ENCODE measurements around the gene MKRN2. TPM values are rescaled to one million over a fixed set of nuclear protein-coding genes. Genes with fewer than 3 reads are reported as not detected.

MKRN2 gene, protein sequence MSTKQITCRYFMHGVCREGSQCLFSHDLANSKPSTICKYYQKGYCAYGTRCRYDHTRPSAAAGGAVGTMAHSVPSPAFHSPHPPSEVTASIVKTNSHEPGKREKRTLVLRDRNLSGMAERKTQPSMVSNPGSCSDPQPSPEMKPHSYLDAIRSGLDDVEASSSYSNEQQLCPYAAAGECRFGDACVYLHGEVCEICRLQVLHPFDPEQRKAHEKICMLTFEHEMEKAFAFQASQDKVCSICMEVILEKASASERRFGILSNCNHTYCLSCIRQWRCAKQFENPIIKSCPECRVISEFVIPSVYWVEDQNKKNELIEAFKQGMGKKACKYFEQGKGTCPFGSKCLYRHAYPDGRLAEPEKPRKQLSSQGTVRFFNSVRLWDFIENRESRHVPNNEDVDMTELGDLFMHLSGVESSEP
- total RNA-seq: 22.2 and 22.3 TPM in 2 replicates

DNA sequence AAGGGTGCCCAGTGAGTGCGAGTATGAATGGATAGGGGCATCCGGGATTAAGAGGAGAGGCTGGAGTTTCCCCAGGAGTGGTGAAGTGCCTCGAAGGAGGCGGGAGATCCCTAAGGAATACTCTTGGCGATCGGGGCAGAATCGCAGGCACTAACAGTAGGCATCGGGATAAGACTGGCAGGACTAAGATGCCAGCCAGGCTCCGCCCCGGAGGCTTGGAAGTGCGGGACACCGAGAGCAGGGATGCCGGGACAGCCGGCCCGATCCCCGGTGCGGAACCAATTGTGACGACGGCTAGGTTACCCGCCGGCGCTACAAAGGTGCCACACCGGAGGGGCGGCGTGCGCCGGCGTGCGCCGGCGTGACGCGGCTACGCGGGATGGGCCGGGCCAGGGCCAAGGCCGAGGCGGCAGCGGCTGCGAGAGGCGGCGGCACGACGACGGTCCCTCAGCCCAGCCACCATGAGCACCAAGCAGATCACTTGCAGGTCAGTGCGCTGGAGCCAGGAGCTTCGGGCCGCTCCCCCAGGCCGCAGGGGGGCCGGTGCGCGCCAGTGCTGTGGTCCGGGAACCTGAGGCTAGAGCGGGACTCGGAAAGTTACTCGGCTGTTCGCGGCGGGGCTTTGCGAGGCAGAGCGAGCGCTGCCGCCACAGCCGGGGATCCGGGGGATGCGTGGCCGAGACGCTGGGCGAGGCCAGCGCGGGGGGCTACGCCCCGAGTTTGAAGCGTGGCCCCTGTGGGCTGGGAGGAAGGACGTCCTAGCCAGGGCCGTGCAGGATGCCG, at the start of gene MKRN2:
Gene MKRN2, plus strand, starts transcription at position 398 of the 783 bp plus-strand sequence. Its CDS starts 64 bp downstream, at position 462.
- peak; percentile 96 for ATAC-seq (ENCODE audit: low read depth)
- no peak for TF ChIP-seq CTCF (IDR thresholded peaks at IDR 0.05)
- DNase-seq: peak; percentile 85
- intact Hi-C loops (cut with micrococcal nuclease): loop anchor here (1.0 to 5.0 kb wide), 6 partner anchors 73 to 1875 kb away; partner anchors contain the start of genes LSM3, RAF1, RPL32 and TSEN2
- H3K27me3 Mint-ChIP-seq: peaks cover 9% of the 10 kb centered on the region
- H3K9me3 Mint-ChIP-seq: no peaks in the 10 kb centered on the region
- H3K4me1 Mint-ChIP-seq: peaks cover 62% of the 10 kb centered on the region
- CTCF ChIA-PET: interaction anchor here (0.7 kb wide), 1 partner anchor 710 kb away, joined by 3 read pairs; the partner anchor contains the start of gene TAMM41
- POLR2A ChIA-PET: interaction anchor here (1.2 to 1.8 kb wide), 3 partner anchors 72 to 285 kb away, joined by 3 to 6 read pairs (median 4); partner anchors contain the start of genes RPL32 and TSEN2
- peak within 1 kb of the TSS; percentile 89 for H3K4me3 Mint-ChIP-seq
- peaks cover 5% of the 10 kb centered on the region for H3K36me3 Mint-ChIP-seq (ENCODE audit: low read depth)
- H3K27ac Mint-ChIP-seq: peak within 1 kb of the TSS; percentile 62

GRCh38 chr3:12507591-12508281, 49.2 kb upstream of the MKRN2 start:
- ChIA-PET CTCF (no interaction called here), POLR2A (no interaction called here)
- no peak overlapping the region for H3K27ac Mint-ChIP-seq

GRCh38 chr3:12508291-12508700, 48.6 kb upstream of the MKRN2 start:
- no peak for ATAC-seq (ENCODE audit: low read depth)
- H3K4me3 Mint-ChIP-seq: no peak overlapping the region
- intact Hi-C loops (cut with micrococcal nuclease): no loop called here
- no peaks in the 10 kb centered on the region for H3K27me3 Mint-ChIP-seq
- H3K4me1 Mint-ChIP-seq: no peaks in the 10 kb centered on the region
- ChIA-PET CTCF (no interaction called here), POLR2A (no interaction called here)
- H3K27ac Mint-ChIP-seq: no peak overlapping the region
- no peak for DNase-seq
- peaks cover 64% of the 10 kb centered on the region for H3K36me3 Mint-ChIP-seq (ENCODE audit: low read depth)
- no peaks in the 10 kb centered on the region for H3K9me3 Mint-ChIP-seq
- TF ChIP-seq CTCF (IDR thresholded peaks at IDR 0.05): no peak

More at GRCh38 chr3:12507591-12508281, 49.2 kb upstream of the MKRN2 start:
- DNase-seq (no peak), ATAC-seq (ENCODE audit: low read depth) (no peak)
- Mint-ChIP-seq H3K36me3 (ENCODE audit: low read depth) (peaks cover 69% of the 10 kb centered on the region), H3K27me3 (no peaks in the 10 kb centered on the region), H3K4me1 (no peaks in the 10 kb centered on the region), H3K4me3 (no peak overlapping the region), H3K9me3 (no peaks in the 10 kb centered on the region)
- no peak for TF ChIP-seq CTCF (IDR thresholded peaks at IDR 0.05)
- intact Hi-C loops (cut with micrococcal nuclease): no loop called here

DNA sequence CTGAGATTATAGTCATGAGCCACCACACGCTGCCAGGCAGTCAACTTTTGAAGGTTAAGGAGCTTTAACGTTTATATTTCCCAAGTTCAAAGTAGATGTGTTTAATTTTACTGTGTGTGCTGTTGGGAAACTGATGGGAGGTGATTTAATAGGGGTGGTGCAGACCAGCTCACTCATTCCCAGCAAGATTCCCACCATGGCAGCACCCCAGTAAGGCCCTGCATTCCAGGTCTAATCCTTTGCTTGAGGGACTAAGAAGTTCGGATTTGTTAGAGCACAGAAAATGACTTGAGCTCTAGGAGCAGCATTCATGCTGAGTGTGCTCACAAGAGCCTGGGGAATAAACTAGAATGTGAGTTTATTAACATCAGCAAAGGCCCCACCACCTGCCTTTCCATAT, 47.4 kb upstream of the MKRN2 start:
- Mint-ChIP-seq H3K4me1 (no peaks in the 10 kb centered on the region), H3K27ac (no peak overlapping the region), H3K27me3 (no peaks in the 10 kb centered on the region), H3K9me3 (no peaks in the 10 kb centered on the region), H3K36me3 (ENCODE audit: low read depth) (peaks cover 57% of the 10 kb centered on the region), H3K4me3 (no peak overlapping the region)
- TF ChIP-seq CTCF (IDR thresholded peaks at IDR 0.05): no peak
- ChIA-PET POLR2A (no interaction called here), CTCF (no interaction called here)
- ATAC-seq (ENCODE audit: low read depth) (no peak), DNase-seq (no peak)
- intact Hi-C loops (cut with micrococcal nuclease): no loop called here
